Esophagus muscularis mucosa (tissue), 3 donors: Measurements from ENCODE around the gene DNAJC21.

ENCODE experiments used
- CTCF ChIP-seq, 3 experiments: fragments of 200-600 bp in 2 of 3; fragments of 450-650 bp in 1 of 3; sonication (generic) in 2 of 3; IDR thresholded peaks; one replicate each; pipeline ENCODE4 v1.5.1; 2017 to 2019; ENCODE audit warnings: antibody characterized with exemption in 3 of 3, mild to moderate bottlenecking in 2 of 3, moderate library complexity in 1 of 3
- POLR2A ChIP-seq: fragments of 450-650 bp; IDR thresholded peaks from one replicate; pipeline ENCODE4 v1.6.1; 2017; ENCODE audit warnings: antibody characterized with exemption, moderate library complexity, mild to moderate bottlenecking, low read depth
- POLR2AphosphoS5 ChIP-seq, 2 donors: sonication (generic); formaldehyde crosslinking; IDR thresholded peaks; one replicate each; pipeline ENCODE4 v1.6.1; 2017; ENCODE audit warnings: antibody characterized with exemption in 2 of 2

DNA sequence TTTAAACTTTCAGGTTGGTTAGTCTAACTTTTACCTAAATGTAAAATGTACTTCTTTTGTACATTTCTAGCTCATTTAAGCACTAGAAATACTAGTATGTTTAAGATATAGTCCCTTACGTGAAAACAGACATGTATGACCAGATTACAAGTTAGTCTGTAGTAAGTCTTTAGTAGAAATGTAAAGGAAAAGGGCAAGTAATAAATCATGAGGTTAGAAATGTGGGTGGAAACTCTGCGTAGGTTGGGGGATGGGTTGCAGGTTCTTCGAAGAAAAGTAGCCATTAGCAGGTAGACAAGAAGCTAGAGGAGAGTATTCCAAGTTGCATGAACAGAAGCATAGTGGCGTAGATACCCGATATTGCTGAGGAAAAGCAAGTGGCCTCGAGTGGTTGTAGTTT lies 36.9 kb upstream of the DNAJC21 start:
- no peak for TF ChIP-seq POLR2A
- no peak for TF ChIP-seq CTCF (IDR thresholded peaks at IDR 0.05)
- no peak for TF ChIP-seq POLR2AphosphoS5 (IDR thresholded peaks at IDR 0.05)
